Fibroblast of pulmonary artery (primary cell): ENCODE results near the gene PIK3CG.

Source experiments
- DNase-seq: peaks from one replicate; pipeline ENCODE4 v3.0.0-alpha.2; 2010; ENCODE audit warnings: low read depth
- H3K4me3 ChIP-seq: replicated peaks from 2 replicates; pipeline ENCODE4 v1.5.1; 2011; ENCODE audit warnings: low read depth, mild to moderate bottlenecking, control low read depth, low read length, moderate library complexity
- CTCF ChIP-seq: IDR thresholded peaks from 2 replicates; pipeline ENCODE4 v1.5.1; 2011; ENCODE audit warnings: mild to moderate bottlenecking, control low read depth, low read length, inconsistent platforms; ENCODE audit errors: missing control alignments

Gene PIK3CG

GRCh38 chr7:106867641-106868351 lies 2.7 kb downstream of the PIK3CG start:
- no peak overlapping the region for H3K4me3 ChIP-seq
- no peak for DNase-seq
- TF ChIP-seq CTCF, result no peak

- no peak overlapping the region for H3K4me3 ChIP-seq
- DNase-seq, result no peak
- TF ChIP-seq CTCF, result no peak
These were observed 3.3 kb downstream of the PIK3CG start for GRCh38 chr7:106868364-106868763.

- no peak for TF ChIP-seq CTCF
- H3K4me3 ChIP-seq, result no peak overlapping the region
- DNase-seq, result no peak
These were observed 4.9 kb downstream of the PIK3CG start for GRCh38 chr7:106869954-106870353.

- no peak for DNase-seq
- no peak for TF ChIP-seq CTCF
- H3K4me3 ChIP-seq, result no peak overlapping the region
These were observed 5.4 kb downstream of the PIK3CG start for GRCh38 chr7:106870528-106870927.

GRCh38 chr7:106870983-106871410 lies 5.9 kb downstream of the PIK3CG start:
- no peak overlapping the region for H3K4me3 ChIP-seq
- no peak for DNase-seq
- TF ChIP-seq CTCF, result no peak

- H3K4me3 ChIP-seq, result no peak overlapping the region
- DNase-seq, result no peak
- TF ChIP-seq CTCF, result no peak
These were observed 6.9 kb downstream of the PIK3CG start for GRCh38 chr7:106871793-106872571.
